HG03460 (cell line): Measurements from ENCODE around the gene HAO1.
"Not testable (repeated sequence)": the region's sequence is repeated elsewhere in the genome, so short reads cannot be mapped to it uniquely, and the experiment has no call there.

Experiments used
- ATAC-seq: cut with Tn5 transposase; IDR thresholded peaks from one replicate; pipeline ENCODE4 v1.9.1; 2021; ENCODE audit not compliant: unreplicated experiment

The HAO1 gene

DNA sequence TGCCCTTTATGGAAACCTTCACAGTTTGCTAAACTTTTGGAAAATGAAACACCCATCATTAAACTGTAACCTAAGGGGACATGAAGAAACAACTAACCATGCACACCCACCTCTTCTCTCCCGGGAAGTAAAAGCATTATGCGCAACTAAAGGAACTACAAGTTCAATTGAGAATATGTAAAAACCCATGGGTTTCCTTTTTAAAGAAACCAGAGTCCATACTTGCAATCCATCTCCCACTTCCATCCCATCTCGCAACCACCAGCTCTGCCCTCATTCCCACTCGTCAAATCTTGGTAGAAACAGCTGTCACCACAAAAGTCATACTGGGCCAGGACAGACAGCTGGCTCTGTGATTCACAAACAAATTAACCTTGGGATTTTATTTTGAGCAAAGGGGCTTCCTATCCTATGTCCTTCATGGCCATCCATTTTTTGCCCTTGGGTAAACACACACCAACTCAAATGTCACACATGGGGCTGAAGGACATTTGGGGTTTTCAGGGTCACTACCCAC, 81.5 kb downstream of the HAO1 start:
- ATAC-seq, result no peak

DNA sequence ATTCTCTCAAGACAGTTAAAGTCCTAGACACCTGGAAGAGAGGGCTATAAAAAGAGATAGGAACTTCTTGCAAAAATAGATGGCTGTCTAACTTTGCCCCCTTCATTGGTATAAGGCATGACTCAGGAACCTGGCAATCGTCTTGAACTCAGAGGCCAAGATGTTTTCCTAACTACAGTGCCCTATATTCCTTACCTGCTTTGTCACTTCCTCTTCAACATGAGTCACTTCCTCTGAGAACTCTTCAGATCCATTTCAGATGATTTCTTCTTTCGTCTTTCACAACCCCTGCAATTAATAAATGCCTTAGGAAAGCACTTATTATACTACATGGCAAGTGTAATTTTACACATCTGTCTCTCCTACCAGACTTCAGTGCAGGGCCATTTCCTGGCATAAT, 83.5 kb downstream of the HAO1 start:
- ATAC-seq, result no peak

DNA sequence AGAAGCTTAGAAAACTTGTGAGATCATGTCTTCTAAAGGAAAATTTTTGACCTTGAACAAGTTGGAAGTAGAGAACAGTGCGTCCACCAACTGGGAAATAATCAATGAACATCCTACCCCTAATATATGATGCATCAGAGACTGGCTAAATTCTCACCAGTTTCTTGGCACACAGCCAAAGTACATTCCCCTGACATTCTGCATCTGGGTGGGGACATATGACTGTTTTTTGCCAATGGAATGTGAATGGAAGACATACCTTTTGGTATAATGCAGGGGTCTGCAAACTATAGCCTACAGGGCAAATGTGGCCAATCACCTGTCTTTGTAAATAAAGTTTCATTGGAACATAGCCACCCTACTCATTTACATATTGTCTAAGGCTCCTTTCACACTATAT, 84.7 kb downstream of the HAO1 start:
- no peak for ATAC-seq

DNA sequence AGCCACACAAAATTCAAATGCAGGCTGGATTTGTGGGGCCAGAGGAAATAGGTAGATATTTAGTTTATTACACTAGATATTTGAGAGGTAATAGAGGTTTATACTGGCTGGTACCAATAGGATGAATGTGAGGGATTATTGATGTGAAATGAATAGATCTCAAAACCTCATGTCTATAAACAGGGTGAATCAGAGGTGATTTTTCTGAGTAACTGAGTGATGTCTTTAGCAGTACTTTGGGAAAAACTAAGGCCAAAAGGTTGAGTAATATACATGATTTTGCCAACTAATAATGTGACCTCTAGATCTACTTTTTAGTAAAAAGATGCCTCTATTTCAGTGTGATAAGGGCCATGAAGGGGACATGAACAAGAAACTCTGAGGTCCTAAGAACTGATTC, 86.8 kb downstream of the HAO1 start:
- no peak for ATAC-seq

DNA sequence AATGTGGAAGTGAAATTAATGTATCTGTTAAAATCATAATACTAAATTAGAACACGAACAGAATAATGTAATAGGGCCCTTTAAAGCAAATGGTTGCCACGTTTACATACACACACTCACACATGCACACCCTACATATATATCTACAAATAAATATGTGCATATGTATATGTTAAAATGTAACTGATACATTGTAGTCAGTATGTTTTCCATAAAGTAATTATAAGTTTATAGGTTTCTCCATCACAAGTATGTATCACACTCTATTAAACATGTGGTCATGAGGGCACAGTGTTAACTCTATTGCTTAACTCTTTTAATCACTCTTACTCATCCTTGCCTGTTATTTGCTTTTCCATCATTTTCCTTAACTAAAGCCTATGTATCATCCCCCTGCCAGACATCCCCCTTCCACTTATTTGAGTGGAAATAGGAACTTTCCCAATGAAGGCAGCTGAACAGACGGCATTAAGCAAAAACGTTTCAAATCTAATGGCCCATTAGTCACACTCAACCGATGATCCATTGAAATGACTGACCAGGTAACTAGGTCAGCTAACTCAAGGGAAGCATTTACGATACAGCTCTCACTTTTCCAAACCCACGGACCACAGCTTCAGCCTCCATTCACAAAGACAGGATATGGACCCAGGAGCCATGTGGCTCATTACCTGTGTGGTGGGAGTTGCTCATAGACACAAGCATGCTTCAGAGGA, 89.3 kb downstream of the HAO1 start:
- no peak for ATAC-seq

DNA sequence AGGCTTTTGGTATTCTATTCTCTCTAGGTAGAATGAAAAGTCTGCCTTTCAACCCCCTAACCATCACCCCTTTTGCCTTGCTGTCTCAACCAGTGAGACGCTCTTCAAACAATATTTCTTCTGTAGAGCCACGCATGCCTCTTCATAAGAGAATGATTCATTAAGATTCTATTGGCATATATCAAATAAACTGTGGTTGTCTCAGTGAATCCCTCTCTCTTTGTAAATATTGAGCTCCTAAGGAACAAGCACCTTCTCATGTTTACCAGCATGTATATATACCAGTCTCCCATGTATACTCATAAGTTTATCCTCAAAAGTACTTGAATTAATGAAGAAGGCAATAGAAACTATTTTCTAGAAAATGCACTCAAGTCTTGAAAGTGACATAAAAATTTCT, 90.6 kb downstream of the HAO1 start:
- no peak for ATAC-seq

DNA sequence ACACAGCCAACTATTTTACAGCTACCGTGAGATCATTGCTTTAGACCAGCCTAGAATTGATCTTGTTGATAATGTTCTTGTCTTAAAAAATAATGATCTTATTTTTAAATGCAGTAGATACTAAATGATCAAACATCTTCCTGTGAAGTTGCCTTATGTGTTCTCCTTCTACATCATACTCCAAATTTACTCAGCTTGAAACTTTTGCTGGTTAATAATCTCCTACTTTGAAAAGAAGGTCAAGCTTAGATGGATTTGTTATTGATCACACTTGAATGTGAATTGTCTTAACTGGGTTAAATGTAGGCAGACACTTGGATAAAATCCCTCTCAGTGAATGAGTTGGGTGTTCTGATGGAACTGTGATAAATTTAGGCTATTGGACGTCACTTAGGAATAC, 91.9 kb downstream of the HAO1 start:
- no peak for ATAC-seq

DNA sequence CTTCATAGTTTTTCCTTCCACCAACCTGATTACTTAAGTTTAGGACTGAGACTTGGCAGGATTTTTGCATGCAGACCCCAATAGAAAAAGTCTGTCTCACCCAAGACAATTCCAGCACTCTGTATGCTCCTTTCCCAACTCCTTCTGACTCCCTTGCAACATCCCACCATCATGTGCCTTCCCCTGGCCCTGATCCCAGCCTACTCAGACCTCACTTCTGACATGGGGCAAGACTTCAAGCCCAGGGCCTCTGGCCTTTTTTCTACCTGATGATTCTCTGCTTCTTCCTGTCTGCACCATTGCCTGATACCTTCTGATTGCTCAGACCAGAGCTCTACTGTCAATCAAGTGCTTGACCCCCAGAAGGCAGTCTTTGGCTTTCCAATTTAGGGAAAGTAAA, 96.6 kb downstream of the HAO1 start:
- ATAC-seq, result no peak

DNA sequence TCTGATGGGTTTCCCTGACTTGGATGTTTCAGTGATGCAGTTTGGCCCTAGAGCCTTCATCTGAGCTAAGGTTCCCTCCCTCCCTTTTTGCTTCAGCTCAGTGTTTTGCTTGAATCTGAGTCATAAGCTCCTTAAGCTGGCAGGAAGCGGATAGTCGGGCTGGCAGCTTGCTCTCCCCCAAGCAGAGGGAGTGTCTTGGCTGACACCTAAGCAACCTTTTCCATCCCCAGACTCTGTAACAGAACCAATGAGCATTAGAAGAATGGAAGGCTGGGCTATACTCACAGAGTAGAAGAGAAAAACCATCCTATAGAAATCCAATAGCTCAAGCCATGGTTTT, 98.3 kb downstream of the HAO1 start:
- ATAC-seq, result no peak

DNA sequence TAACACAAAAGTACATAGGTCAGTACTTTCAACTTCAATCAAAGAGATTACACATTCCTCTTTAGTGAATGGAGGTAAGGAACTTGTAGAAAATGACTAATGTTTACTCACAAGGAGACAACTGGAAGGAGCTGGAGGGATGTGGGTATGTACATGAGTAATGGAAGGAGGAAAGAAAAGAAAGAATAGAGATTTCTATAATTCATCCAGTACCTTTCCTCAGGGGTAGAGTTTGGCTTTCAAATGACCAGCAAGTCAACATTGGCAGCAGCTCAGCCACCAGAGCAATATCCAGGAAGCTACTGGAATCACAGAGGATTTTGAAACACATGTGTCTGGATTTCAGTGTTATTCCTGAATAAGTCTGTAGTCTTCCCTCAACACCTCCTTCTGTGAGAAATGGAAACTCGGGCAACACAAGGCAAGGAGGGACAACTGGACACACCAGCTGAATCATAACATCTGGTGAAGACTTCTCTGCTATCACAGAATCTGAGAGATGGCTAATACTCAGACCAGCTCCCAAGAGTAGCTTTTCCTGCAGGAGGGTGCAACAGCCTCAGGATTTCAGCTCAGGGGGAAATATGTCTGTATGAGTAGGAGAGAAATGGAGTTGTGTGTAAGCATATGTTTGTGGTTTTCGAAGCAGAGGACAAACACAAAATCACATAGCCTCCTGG, 98.8 kb downstream of the HAO1 start:
- ATAC-seq, result no peak

DNA sequence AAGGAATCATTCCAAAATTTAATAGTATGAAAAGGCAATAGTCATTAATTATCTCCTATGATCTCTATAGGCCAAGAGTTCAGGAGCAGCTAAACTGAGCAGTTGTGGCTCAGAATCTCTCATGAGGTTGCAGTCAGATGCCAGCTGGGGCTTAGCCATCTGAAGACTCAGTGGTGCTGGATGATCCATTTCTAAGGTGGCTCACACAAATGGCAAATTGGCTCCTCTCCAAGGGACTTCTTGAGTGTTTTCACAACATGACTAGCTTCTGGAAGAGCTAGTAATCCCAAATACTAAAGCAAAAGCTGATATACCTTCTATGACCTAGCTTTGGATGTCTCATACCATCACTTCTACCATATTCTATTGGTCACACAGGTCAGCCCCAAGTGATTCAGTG, 104.2 kb downstream of the HAO1 start:
- no peak for ATAC-seq

DNA sequence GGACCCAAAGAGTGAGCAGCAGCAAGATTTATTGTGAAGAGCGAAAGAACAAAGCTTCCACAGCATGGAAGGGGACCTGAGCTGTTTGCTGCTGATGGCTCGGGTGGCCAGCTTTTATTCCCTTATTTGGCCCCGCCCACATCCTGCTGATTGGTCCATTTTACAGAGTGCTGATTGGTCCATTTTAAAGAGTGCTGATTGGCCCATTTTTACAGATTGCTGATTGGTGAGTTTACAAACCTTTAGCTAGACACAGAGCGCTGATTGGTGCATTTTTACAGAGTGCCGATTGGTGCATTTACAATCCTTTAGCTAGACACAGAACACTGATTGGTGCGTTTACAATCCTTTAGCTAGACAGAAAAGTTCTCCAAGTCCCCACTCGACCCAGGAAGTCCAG, 105.8 kb downstream of the HAO1 start:
- ATAC-seq, result not testable (repeated sequence)
